ENCODE results near the gene ARF5.

Gene ARF5

DNA sequence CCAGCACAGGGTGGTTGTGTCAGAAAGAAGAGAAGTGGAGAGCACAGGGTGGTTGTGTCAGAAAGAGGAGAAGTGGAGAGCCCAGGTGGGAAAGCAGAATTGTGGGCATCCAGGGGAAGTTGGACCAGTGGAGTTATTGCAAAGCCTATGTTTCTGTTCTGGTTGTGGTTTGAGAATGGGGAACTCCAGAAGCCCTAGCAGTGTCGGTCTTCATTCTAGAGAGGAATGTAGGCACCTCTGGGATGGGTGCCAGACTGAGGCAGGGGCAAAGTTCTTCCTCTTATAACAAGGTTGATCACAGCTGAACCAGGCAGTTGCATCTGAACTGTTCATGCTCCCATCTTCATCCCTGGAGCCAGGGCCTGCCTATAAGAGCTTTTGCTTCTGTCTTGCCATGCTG is 6.3 kb downstream of the ARF5 start:
- DNase-seq (ENCODE audit: low read depth), result no peak
- in situ Hi-C loops (cut with HindIII; ENCODE audit: low sequenced_read_pairs), result loop anchor here (25.0 kb wide), 1 partner anchor 618 kb away; no protein-coding TSS in a partner anchor
- TF ChIP-seq, protein P1, sequence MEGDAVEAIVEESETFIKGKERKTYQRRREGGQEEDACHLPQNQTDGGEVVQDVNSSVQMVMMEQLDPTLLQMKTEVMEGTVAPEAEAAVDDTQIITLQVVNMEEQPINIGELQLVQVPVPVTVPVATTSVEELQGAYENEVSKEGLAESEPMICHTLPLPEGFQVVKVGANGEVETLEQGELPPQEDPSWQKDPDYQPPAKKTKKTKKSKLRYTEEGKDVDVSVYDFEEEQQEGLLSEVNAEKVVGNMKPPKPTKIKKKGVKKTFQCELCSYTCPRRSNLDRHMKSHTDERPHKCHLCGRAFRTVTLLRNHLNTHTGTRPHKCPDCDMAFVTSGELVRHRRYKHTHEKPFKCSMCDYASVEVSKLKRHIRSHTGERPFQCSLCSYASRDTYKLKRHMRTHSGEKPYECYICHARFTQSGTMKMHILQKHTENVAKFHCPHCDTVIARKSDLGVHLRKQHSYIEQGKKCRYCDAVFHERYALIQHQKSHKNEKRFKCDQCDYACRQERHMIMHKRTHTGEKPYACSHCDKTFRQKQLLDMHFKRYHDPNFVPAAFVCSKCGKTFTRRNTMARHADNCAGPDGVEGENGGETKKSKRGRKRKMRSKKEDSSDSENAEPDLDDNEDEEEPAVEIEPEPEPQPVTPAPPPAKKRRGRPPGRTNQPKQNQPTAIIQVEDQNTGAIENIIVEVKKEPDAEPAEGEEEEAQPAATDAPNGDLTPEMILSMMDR (IDR thresholded peaks at IDR 0.05; ENCODE audit: low read depth, low read length, missing control alignments), result no peak
- H3K4me3 ChIP-seq (ENCODE audit: low read depth, low read length), result no peak overlapping the region

DNA sequence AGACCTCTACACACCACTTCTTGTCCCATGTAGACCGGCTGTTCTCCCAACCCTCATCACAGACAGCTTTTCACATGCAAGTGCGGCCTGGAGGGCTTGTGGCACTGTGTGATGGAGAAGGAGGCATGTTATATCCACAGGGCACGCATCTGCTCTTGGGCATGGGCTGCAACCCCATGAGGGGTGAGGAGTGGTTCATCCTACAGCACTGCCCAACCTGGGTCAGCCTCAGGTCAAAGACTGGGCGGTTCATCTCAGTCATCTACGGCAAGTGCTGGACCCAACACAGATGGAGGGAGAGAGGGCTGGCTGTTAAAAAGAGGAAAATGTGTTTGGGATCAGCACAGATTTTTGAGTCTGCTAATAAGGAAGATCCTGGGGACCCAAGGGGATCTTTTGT is 7.5 kb downstream of the ARF5 start:
- in situ Hi-C loops (cut with HindIII; ENCODE audit: low sequenced_read_pairs), result loop anchor here (25.0 kb wide), 1 partner anchor 617 kb away; no protein-coding TSS in a partner anchor
- DNase-seq (ENCODE audit: low read depth), result no peak
- H3K4me3 ChIP-seq (ENCODE audit: low read depth, low read length), result no peak overlapping the region
- TF ChIP-seq, protein P1 (IDR thresholded peaks at IDR 0.05; ENCODE audit: low read depth, low read length, missing control alignments), result no peak

DNA sequence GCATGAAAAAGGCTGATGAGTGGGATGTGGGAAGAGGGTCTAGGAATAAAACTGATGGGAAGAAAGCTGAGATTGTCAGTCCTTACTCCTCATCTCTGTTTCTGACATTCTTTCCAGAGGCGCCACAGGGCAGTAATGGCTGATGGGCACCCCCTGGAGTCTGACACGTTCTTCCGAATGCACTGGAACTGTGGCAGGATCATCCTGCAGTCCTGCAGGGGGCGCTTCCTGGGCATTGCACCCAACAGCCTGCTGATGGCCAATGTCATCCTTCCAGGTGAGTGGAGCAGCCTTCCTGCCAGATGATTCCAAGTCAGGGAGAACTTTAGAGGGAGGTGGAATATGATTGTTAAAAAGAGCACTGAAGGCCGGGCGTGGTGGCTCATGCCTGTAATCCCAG is 10.1 kb downstream of the ARF5 start:
- TF ChIP-seq, protein P1 (IDR thresholded peaks at IDR 0.05; ENCODE audit: low read depth, low read length, missing control alignments), result no peak
- in situ Hi-C loops (cut with HindIII; ENCODE audit: low sequenced_read_pairs), result loop anchor here (25.0 kb wide), 1 partner anchor 614 kb away; no protein-coding TSS in a partner anchor
- H3K4me3 ChIP-seq (ENCODE audit: low read depth, low read length), result no peak overlapping the region
- no peak for DNase-seq (ENCODE audit: low read depth)

DNA sequence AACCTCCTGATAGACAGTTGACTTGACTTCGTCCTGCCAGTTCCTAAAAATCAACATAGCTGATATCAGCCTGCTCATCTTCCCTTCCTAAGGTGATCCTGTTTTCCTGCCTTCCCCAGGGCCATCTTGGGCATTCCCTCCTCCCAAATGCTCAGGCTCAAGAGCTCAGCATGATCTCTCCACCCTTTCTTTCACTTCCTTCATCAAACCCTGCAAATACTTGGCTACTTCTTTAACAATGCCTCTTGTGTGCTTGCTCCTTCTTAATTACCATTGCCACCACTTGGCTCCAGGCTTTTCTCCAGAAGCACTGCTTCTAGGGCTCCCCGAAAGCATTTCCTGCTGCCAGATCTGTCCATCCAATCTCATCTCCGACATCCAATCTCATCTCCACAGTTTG is 12.7 kb downstream of the ARF5 start:
- in situ Hi-C loops (cut with HindIII; ENCODE audit: low sequenced_read_pairs), result no loop called here
- no peak overlapping the region for H3K4me3 ChIP-seq (ENCODE audit: low read depth, low read length)
- TF ChIP-seq, protein P1 (IDR thresholded peaks at IDR 0.05; ENCODE audit: low read depth, low read length, missing control alignments), result no peak
- DNase-seq (ENCODE audit: low read depth), result no peak

DNA sequence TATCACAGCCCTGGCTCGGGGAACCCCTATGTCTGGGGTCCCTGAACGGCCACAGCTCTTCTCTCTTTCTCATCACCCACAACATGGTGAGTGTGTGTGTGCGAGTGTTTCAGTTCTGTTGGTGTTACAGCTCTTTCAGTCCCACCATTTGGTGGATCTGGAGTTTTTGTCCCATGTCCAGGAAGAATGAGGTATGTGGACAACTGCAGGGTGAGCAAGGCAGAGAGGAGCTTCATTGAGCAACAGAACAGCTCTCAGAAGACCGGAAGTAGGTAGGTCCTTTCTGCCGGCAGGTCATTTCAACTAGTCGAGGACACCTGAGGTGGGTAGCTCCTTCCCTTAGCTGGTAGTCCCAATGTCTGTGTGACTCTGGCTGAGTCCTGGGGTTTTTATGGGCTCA is 20.2 kb downstream of the ARF5 start:
- in situ Hi-C loops (cut with HindIII; ENCODE audit: low sequenced_read_pairs), result no loop called here
- DNase-seq (ENCODE audit: low read depth), result no peak
- TF ChIP-seq, protein P1 (IDR thresholded peaks at IDR 0.05; ENCODE audit: low read depth, low read length, missing control alignments), result no peak
- H3K4me3 ChIP-seq (ENCODE audit: low read depth, low read length), result no peak overlapping the region

DNA sequence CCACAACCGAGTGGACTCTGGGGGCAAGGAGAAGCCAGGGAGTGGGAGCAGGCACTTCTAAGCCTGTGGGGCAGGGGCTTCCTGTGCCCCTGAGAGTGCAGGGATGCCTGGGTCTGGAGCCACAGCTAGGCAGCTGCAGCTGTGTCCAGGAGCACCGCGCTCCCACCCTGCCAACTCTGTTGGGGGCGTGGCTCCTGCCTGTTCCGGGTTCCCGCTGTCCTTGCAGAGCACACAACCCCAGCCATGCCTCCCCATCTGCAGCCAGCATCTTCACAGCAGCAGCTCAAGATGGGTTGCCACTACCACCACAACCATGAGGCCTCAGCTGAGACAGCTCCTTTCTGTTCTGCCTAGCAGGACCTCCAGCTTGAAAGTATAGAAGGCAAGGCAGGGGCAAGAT is 21.1 kb downstream of the ARF5 start:
- no peak for DNase-seq (ENCODE audit: low read depth)
- H3K4me3 ChIP-seq (ENCODE audit: low read depth, low read length), result no peak overlapping the region
- TF ChIP-seq, protein P1 (IDR thresholded peaks at IDR 0.05; ENCODE audit: low read depth, low read length, missing control alignments), result no peak
- in situ Hi-C loops (cut with HindIII; ENCODE audit: low sequenced_read_pairs), result no loop called here

DNA sequence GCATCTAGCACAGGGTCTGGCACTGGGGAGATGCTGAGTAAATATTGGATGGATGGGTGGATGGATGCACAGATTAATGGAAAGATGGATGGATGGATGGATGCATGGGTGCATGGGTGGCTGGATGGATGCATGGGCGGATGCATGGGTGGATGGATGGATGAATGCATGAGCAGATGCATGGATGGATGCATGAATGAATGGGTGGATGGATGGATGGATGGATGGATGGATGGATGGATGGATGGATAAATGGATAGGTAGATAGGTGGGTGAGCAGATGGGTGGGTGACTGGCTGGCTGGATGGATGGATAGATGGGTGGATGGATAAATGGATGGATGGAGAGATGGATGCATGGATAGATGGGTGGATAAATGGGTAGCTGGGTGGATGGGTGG is 24.1 kb downstream of the ARF5 start:
- no peak overlapping the region for H3K4me3 ChIP-seq (ENCODE audit: low read depth, low read length)
- in situ Hi-C loops (cut with HindIII; ENCODE audit: low sequenced_read_pairs), result no loop called here
- no peak for DNase-seq (ENCODE audit: low read depth)
- TF ChIP-seq, protein P1 (IDR thresholded peaks at IDR 0.05; ENCODE audit: low read depth, low read length, missing control alignments), result no peak
